Measurements from ENCODE around the gene PFKFB2. TPM values are rescaled to one million over a fixed set of nuclear protein-coding genes. Genes with fewer than 3 reads are reported as not detected.

The PFKFB2 gene
- total and polyA plus RNA-seq, 4 donors: 1.5 to 5.9 (median 3.0) TPM

DNA sequence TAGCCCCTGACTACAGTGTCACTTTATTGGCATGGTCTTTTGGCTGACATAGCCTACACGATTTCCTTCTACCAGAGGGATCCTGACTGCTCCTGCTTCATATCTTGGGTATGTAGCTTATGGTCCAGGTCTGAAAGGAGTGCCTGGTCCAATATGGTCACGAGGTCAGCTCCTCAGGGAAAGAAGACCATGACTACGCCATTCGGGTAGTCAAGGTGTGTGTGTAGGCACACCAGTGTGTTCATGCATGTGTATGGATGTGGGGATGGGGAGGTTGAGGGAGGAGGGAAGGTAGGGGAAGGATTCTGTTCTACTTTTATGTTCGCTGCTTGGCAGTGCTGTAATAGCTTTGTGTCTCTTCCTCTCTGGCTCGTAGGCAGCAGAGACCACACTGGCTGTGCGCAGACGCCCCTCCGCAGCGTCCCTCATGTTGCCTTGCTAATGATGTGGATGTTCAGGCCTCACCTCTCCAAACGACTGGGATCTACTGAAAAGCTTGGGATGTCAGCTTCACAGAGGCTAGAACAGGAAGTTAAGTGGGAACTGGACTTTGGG lies 25.6 kb downstream of the PFKFB2 start:
- 89% methylated on average over 11 of the region's 11 CpGs for WGBS
- H3K36me3 ChIP-seq (ENCODE audit: control insufficient read depth in 4 of 4, insufficient read depth in 3 of 4, low read depth in 1 of 4, low read length in 3 of 4): no peaks in the 10 kb centered on the region
- no peaks in the 10 kb centered on the region for H3K27me3 ChIP-seq (ENCODE audit: control insufficient read depth in 4 of 4, insufficient read depth in 4 of 4, low read length in 3 of 4)
- peaks cover 2 to 11% (median 7%) of the 10 kb centered on the region in 4 donors for H3K4me1 ChIP-seq (ENCODE audit: control insufficient read depth in 4 of 4, insufficient read depth in 4 of 4, low read length in 3 of 4)
- H3K4me3 ChIP-seq (ENCODE audit: low read depth in 1 of 3, low read length in 3 of 3): no peak overlapping the region
- TF ChIP-seq HNF4G (IDR thresholded peaks at IDR 0.05) (no peak), NR2F2 (IDR thresholded peaks at IDR 0.05) (no peak), YY1 (IDR thresholded peaks at IDR 0.05) (no peak)
- H3K9me3 ChIP-seq (ENCODE audit: control insufficient read depth in 4 of 4, low read length in 3 of 4): no peaks in the 10 kb centered on the region
- no peak overlapping the region for H3K27ac ChIP-seq (ENCODE audit: low read depth in 1 of 2, low read length in 2 of 2)
- no peak for DNase-seq (ENCODE audit: low spot score)
- H3K9ac ChIP-seq (ENCODE audit: low read depth in 1 of 2, low read length in 2 of 2): no peak overlapping the region

DNA sequence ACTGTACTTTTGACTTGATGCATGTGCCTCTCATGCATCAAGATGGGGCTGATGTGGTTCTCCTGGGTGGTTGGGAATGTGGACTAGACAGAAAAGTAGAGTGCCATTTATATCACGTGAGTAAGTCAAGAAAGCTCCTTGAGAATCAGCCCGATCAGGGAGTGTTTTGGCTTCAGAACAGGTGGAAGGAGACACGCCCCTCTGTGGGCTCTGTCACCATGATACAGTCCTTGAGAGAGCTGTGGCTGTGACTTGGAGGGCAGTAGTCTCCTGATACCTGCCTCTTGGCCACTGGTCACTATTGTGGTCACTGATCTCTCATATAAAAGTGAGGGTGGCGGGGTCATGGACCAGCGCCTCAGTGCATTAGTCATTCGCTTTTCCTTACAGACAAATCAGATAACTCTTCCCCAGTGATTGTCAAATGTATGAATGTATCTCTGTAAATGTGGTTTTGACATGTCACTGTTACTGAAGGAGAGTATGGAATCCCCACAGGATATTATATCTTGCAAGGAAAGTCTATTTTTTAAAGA lies 26.7 kb downstream of the PFKFB2 start:
- Histone ChIP-seq H3K4me3 (ENCODE audit: low read depth in 1 of 3, low read length in 3 of 3) (no peak overlapping the region), H3K27ac (ENCODE audit: low read depth in 1 of 2, low read length in 2 of 2) (no peak overlapping the region), H3K27me3 (ENCODE audit: control insufficient read depth in 4 of 4, insufficient read depth in 4 of 4, low read length in 3 of 4) (no peaks in the 10 kb centered on the region), H3K9ac (ENCODE audit: low read depth in 1 of 2, low read length in 2 of 2) (no peak overlapping the region), H3K9me3 (ENCODE audit: control insufficient read depth in 4 of 4, low read length in 3 of 4) (no peaks in the 10 kb centered on the region), H3K36me3 (ENCODE audit: control insufficient read depth in 4 of 4, insufficient read depth in 3 of 4, low read depth in 1 of 4, low read length in 3 of 4) (no peaks in the 10 kb centered on the region), H3K4me1 (ENCODE audit: control insufficient read depth in 4 of 4, insufficient read depth in 4 of 4, low read length in 3 of 4) (peaks cover 2 to 13% (median 7%) of the 10 kb centered on the region in 4 donors)
- no peak for DNase-seq (ENCODE audit: low spot score)
- no peak for TF ChIP-seq TAF1 (conservative IDR thresholded peaks at IDR 0.05)
- TF ChIP-seq, protein P1, sequence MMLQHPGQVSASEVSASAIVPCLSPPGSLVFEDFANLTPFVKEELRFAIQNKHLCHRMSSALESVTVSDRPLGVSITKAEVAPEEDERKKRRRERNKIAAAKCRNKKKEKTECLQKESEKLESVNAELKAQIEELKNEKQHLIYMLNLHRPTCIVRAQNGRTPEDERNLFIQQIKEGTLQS (IDR thresholded peaks at IDR 0.05): no peak
- no peak for TF ChIP-seq NR2F2 (IDR thresholded peaks at IDR 0.05)
- TF ChIP-seq RAD21 (IDR thresholded peaks at IDR 0.05): no peak
- TF ChIP-seq, protein P2, sequence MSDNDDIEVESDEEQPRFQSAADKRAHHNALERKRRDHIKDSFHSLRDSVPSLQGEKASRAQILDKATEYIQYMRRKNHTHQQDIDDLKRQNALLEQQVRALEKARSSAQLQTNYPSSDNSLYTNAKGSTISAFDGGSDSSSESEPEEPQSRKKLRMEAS (IDR thresholded peaks at IDR 0.05): no peak
- TF ChIP-seq JUND (IDR thresholded peaks at IDR 0.05): no peak
- TF ChIP-seq SP1 (IDR thresholded peaks at IDR 0.05): no peak
- no peak for TF ChIP-seq FOXA2 (IDR thresholded peaks at IDR 0.05)
- TF ChIP-seq, protein P3, sequence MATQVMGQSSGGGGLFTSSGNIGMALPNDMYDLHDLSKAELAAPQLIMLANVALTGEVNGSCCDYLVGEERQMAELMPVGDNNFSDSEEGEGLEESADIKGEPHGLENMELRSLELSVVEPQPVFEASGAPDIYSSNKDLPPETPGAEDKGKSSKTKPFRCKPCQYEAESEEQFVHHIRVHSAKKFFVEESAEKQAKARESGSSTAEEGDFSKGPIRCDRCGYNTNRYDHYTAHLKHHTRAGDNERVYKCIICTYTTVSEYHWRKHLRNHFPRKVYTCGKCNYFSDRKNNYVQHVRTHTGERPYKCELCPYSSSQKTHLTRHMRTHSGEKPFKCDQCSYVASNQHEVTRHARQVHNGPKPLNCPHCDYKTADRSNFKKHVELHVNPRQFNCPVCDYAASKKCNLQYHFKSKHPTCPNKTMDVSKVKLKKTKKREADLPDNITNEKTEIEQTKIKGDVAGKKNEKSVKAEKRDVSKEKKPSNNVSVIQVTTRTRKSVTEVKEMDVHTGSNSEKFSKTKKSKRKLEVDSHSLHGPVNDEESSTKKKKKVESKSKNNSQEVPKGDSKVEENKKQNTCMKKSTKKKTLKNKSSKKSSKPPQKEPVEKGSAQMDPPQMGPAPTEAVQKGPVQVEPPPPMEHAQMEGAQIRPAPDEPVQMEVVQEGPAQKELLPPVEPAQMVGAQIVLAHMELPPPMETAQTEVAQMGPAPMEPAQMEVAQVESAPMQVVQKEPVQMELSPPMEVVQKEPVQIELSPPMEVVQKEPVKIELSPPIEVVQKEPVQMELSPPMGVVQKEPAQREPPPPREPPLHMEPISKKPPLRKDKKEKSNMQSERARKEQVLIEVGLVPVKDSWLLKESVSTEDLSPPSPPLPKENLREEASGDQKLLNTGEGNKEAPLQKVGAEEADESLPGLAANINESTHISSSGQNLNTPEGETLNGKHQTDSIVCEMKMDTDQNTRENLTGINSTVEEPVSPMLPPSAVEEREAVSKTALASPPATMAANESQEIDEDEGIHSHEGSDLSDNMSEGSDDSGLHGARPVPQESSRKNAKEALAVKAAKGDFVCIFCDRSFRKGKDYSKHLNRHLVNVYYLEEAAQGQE (IDR thresholded peaks at IDR 0.05): no peak
- TF ChIP-seq HNF4G (IDR thresholded peaks at IDR 0.05): no peak
- TF ChIP-seq, protein P4, sequence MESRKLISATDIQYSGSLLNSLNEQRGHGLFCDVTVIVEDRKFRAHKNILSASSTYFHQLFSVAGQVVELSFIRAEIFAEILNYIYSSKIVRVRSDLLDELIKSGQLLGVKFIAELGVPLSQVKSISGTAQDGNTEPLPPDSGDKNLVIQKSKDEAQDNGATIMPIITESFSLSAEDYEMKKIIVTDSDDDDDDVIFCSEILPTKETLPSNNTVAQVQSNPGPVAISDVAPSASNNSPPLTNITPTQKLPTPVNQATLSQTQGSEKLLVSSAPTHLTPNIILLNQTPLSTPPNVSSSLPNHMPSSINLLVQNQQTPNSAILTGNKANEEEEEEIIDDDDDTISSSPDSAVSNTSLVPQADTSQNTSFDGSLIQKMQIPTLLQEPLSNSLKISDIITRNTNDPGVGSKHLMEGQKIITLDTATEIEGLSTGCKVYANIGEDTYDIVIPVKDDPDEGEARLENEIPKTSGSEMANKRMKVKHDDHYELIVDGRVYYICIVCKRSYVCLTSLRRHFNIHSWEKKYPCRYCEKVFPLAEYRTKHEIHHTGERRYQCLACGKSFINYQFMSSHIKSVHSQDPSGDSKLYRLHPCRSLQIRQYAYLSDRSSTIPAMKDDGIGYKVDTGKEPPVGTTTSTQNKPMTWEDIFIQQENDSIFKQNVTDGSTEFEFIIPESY (IDR thresholded peaks at IDR 0.05): no peak
- TF ChIP-seq GABPA (IDR thresholded peaks at IDR 0.05 in 1 of 2, conservative IDR thresholded peaks at IDR 0.05 in 1 of 2): no peak
- no peak for TF ChIP-seq YY1 (IDR thresholded peaks at IDR 0.05)
- TF ChIP-seq, protein P5, sequence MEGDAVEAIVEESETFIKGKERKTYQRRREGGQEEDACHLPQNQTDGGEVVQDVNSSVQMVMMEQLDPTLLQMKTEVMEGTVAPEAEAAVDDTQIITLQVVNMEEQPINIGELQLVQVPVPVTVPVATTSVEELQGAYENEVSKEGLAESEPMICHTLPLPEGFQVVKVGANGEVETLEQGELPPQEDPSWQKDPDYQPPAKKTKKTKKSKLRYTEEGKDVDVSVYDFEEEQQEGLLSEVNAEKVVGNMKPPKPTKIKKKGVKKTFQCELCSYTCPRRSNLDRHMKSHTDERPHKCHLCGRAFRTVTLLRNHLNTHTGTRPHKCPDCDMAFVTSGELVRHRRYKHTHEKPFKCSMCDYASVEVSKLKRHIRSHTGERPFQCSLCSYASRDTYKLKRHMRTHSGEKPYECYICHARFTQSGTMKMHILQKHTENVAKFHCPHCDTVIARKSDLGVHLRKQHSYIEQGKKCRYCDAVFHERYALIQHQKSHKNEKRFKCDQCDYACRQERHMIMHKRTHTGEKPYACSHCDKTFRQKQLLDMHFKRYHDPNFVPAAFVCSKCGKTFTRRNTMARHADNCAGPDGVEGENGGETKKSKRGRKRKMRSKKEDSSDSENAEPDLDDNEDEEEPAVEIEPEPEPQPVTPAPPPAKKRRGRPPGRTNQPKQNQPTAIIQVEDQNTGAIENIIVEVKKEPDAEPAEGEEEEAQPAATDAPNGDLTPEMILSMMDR (IDR thresholded peaks at IDR 0.05; ENCODE audit: low read depth, low read length, missing input control): no peak
- no peak for TF ChIP-seq EGR1 (IDR thresholded peaks at IDR 0.05; ENCODE audit: low read depth in 2 of 2)
- no peak for TF ChIP-seq HNF4A (conservative IDR thresholded peaks at IDR 0.05)
- no peak for TF ChIP-seq FOXA1 (IDR thresholded peaks at IDR 0.05)
- TF ChIP-seq RXRA (IDR thresholded peaks at IDR 0.05): no peak
- 93% methylated on average over 6 of the region's 6 CpGs for WGBS
